Upper lobe of left lung (tissue), 6 donors: ENCODE results near the gene RAB36. TPM values are rescaled to one million over a fixed set of nuclear protein-coding genes. Genes with fewer than 3 reads are reported as not detected.

Experiments
- ATAC-seq, 2 donors: fragments of 200-7000 bp; cut with Tn5 transposase; one replicate each; pipeline ENCODE4 v1.9.1; 2022; ENCODE audit warnings: mild to moderate bottlenecking in 2 of 2, moderate library complexity in 2 of 2; ENCODE audit not compliant: low FRiP score in 2 of 2
- DNase-seq, 2 donors: peaks; one replicate each; pipeline ENCODE4 v3.0.0-alpha.2; 2019 to 2020
- H3K27ac ChIP-seq, 4 donors: fragments of 200-600 bp; sonication (generic); one replicate each; pipeline ENCODE4 v1.5.1; 2016 to 2019
- H3K27me3 ChIP-seq, 4 donors: fragments of 200-600 bp; sonication (generic); one replicate each; pipeline ENCODE4 v1.5.1; 2017 to 2019
- H3K36me3 ChIP-seq, 4 donors: fragments of 200-600 bp; sonication (generic); one replicate each; pipeline ENCODE4 v1.5.1; 2016 to 2019
- H3K4me1 ChIP-seq, 4 donors: fragments of 200-600 bp; sonication (generic); one replicate each; pipeline ENCODE4 v1.5.1; 2018 to 2019
- H3K4me3 ChIP-seq, 4 donors: fragments of 200-600 bp; sonication (generic); one replicate each; pipeline ENCODE4 v1.5.1; 2017 to 2019; ENCODE audit warnings: mild to moderate bottlenecking in 2 of 4, moderate library complexity in 1 of 4
- H3K9me3 ChIP-seq, 4 donors: fragments of 200-600 bp; sonication (generic); one replicate each; pipeline ENCODE4 v1.5.1; 2018 to 2019
- CTCF ChIP-seq, 6 experiments: fragments of 450-650 bp in 4 of 6; fragments of 200-600 bp in 2 of 6; sonication (generic) in 2 of 6; IDR thresholded peaks; one replicate each; pipeline ENCODE4 v1.5.1; 2016 to 2019; ENCODE audit warnings: antibody characterized with exemption in 6 of 6
- EP300 ChIP-seq, 4 donors: sonication (generic); formaldehyde crosslinking; IDR thresholded peaks; one replicate each; pipeline ENCODE4 v1.5.1; 2017; ENCODE audit warnings: antibody characterized with exemption in 4 of 4, control low read depth in 2 of 4
- POLR2A ChIP-seq, 4 donors: fragments of 450-650 bp; IDR thresholded peaks; one replicate each; pipeline ENCODE4 v1.5.1; 2016 to 2017; ENCODE audit warnings: antibody characterized with exemption in 4 of 4, mild to moderate bottlenecking in 2 of 4
- POLR2AphosphoS5 ChIP-seq, 2 donors: sonication (generic); formaldehyde crosslinking; IDR thresholded peaks; one replicate each; pipeline ENCODE4 v1.5.1; 2017; ENCODE audit warnings: antibody characterized with exemption in 2 of 2
- whole genome bisulfite sequencing, 2 donors: methylation state at CpG; one replicate each; pipeline ENCODE4 v1.1.5; 2017 to 2018; 5-methylcytosine and 5-hydroxymethylcytosine counted together
- small RNA-seq, 4 donors: library from RNA; depleted of rRNA; stranded (forward); fragments of <200 nt; gene quantifications; one replicate each; pipeline ENCODE3, GENCODE V24; 2016
- total RNA-seq, 6 donors: library from RNA; depleted of rRNA in 4 of 6; stranded (reverse); fragments of >200 nt in 4 of 6; gene quantifications; one replicate each; pipeline versions ENCODE4 v1.1.0 to v1.2.1, GENCODE V29; 2016 to 2021
- donor health status: DM: no; HTN: no; CAD: no; lungs with moderate emphysema.
- donor health status: DM: no; HTN: yes; CAD: no; lungs with severe emphysema.

Gene RAB36
- total RNA-seq, 6 donors from 2014 or later = 2.6 to 17.5 (median 8.4) TPM

GRCh38 chr22:23213022-23213555 is 67.8 kb downstream of the RAB36 start:
- DNase-seq = no peak
- Histone ChIP-seq H3K36me3 (no peaks in the 10 kb centered on the region), H3K27me3 (no peaks in the 10 kb centered on the region), H3K27ac (no peak overlapping the region), H3K4me1 (peaks cover 38 to 52% (median 47%) of the 10 kb centered on the region in 4 donors), H3K4me3 (no peak overlapping the region), H3K9me3 (no peaks in the 10 kb centered on the region)
- TF ChIP-seq EP300 (IDR thresholded peaks at IDR 0.05) (no peak), CTCF (IDR thresholded peaks at IDR 0.05) (no peak), POLR2A (IDR thresholded peaks at IDR 0.05) (no peak), POLR2AphosphoS5 (IDR thresholded peaks at IDR 0.05) (no peak)
- WGBS, 2 donors = 91 to 92% methylated on average over 10 to 13 of the region's 13 CpGs
- no peak for ATAC-seq

GRCh38 chr22:23213581-23214334 is 68.5 kb downstream of the RAB36 start:
- Histone ChIP-seq H3K4me3 (no peak overlapping the region), H3K27ac (no peak overlapping the region), H3K9me3 (no peaks in the 10 kb centered on the region), H3K27me3 (no peaks in the 10 kb centered on the region), H3K4me1 (peaks cover 45 to 59% (median 53%) of the 10 kb centered on the region in 4 donors), H3K36me3 (no peaks in the 10 kb centered on the region)
- no peak for ATAC-seq
- no peak for DNase-seq
- 63 to 74% methylated on average over 11 of the region's 11 CpGs for WGBS, 2 donors
- TF ChIP-seq EP300 (IDR thresholded peaks at IDR 0.05) (no peak), CTCF (IDR thresholded peaks at IDR 0.05) (no peak), POLR2A (IDR thresholded peaks at IDR 0.05) (no peak), POLR2AphosphoS5 (IDR thresholded peaks at IDR 0.05) (no peak)

Small RNA genes lying within 50 kb of the gene (small RNA-seq; reads per million reads assigned to genes)
- gene BCRP8 (0 reads per million in 4 donors), gene RF00017 (0 reads per million in 4 donors), gene RF00066 (0 reads per million in 4 donors)

Other genes starting within 250 kb of the RAB36 start
- gene GNAZ, start 75.0 kb upstream of the RAB36 start, total RNA-seq = 1 to 10 TPM in 4 of 6 donors, under 1 TPM in 1, not detected in 1; 0.80 to 7.3 (median 2.7) TPM
- gene RSPH14, start 3.5 kb upstream of the RAB36 start, total RNA-seq = 1 to 10 TPM in 5 of 6 donors, not detected in 1; 1.1 to 5.2 (median 2.7) TPM
- 100 to 1,000 TPM in 1 of 6 donors, 10 to 100 TPM in 5; 47.1 to 105 (median 68.6) TPM for gene BCR, start 35.0 kb downstream of the RAB36 start, total RNA-seq